HG02840 (cell line): ENCODE measurements around the gene MX2.
"Not testable (repeated sequence)": the region's sequence is repeated elsewhere in the genome, so short reads cannot be mapped to it uniquely, and the experiment has no call there.

Experiments
- ATAC-seq: cut with Tn5 transposase; IDR thresholded peaks from one replicate; pipeline ENCODE4 v1.9.1; 2021; ENCODE audit warnings: mild to moderate bottlenecking, moderate library complexity, moderate number of reproducible peaks; ENCODE audit not compliant: unreplicated experiment, low FRiP score

Gene MX2

GRCh38 chr21:41410767-41411448, 49.1 kb downstream of the MX2 start:
- ATAC-seq: no peak

- no peak for ATAC-seq
Observed at GRCh38 chr21:41411449-41412089, 49.7 kb downstream of the MX2 start.

DNA sequence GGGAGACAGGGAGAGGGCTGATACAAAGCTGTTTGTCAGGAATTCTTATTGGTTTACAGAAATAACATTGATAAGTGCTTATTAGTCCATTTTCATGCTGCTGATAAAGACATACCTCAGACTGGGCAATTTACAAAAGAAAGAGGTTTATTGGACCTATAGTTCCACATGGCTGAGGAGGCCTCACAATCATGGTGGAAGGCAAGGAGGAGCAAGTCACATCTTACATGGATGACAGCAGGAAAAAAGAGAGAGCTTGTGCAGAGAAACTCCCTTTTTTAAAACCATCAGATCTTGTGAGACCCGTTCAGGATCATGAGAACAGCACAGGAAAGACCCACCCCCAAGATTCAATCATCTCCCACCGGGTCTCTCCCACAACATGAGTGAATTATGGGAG, 55.7 kb downstream of the MX2 start:
- not testable (repeated sequence) for ATAC-seq

GRCh38 chr21:41418393-41418792, 56.6 kb downstream of the MX2 start:
- ATAC-seq: no peak

GRCh38 chr21:41418956-41419680, 57.3 kb downstream of the MX2 start:
- ATAC-seq: no peak

DNA sequence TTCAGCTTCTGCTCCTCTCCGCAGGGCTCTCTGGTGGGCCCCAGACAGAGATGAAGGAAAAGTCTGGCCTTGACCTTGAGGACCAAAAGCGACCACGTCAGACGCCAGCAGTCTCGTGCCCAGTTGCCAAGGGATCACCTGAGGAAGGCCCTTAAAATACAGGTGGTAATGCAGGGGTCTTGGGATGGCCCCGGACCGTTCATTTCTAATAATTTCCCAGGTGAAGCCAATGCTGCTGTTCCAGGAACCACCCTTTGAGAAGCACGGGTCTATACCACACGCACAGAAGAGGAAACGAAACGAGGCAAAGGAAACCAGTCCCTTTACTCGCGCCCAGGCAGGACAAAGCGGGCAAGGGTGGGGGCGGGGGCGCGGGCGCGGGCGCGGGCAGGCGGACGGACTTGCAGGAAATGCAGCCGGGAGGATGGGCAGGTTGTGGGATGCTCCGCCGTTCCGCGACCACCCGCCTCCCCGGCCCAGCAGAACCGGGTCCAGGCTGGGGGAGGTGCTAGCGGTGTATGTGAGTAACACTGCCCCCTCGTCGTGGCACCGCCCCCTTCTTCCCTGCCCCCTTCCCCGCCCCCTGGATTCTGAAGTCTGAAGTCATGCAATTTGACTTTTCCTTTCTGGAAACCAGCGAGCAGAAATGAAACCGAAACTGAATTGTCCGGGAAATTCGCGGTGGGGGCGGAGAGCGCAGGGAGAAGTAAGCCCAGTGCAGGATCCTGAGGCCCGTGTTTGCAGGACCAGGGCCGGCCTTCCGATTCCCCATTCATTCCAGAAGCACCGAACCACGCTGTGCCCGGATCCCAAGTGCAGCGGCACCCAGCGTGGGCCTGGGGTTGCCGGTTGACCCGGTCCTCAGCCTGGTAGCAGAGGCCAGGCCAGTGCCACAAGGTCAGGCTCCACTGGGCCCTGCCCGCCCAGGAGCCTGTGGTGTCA, 58.4 kb downstream of the MX2 start:
- no peak for ATAC-seq

DNA sequence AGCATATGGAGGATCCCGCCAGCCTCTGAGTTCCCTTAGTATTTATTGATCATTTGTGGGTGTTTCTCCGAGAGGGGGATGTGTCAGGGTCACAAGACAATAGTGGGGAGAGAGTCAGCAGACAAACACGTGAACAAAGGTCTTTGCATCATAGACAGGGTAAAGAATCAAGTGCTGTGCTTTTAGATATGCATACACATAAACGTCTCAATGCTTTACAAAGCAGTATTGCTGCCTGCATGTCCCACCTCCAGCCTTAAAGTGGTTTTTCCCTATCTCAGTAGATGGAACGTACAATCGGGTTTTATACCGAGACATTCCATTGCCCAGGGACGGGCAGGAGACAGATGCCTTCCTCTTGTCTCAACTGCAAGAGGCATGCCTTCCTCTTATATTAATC, 59.2 kb downstream of the MX2 start:
- ATAC-seq: not testable (repeated sequence)

DNA sequence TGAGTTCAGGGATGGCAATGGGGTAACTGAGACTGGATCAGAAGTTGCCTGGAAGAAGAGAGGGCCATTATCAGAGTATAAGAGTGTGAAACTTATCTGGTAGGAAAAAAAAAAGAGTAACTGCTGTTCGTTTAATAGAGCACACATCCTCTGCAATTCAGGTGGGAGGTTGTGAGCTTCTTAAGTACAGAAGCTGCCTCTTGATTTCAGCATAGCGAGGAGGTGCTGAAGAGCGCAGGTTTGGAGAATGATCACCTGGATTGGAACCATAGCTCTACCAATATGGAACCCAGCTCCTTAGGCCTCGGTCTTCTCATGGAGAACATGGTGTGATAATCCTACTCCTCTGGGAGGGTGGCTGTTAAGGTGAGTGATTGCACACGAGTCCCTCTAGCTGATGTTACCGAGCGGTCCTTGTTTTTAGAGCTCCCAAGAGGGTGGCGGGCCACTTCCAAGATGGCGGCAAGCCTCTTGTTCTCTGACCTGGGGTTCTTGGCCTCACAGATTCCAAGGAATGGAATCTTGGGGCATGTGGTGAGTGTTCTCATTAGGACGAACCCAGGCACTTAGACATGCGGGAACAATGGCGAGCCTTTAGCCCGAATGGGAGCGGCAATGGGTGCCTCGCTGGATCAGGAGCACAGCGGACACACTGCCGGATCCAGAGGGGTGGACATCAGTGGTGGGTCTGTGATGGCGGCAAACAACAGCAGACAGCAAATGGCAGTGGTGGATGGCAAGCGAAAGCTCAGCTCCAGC, 60.9 kb downstream of the MX2 start:
- ATAC-seq: no peak

DNA sequence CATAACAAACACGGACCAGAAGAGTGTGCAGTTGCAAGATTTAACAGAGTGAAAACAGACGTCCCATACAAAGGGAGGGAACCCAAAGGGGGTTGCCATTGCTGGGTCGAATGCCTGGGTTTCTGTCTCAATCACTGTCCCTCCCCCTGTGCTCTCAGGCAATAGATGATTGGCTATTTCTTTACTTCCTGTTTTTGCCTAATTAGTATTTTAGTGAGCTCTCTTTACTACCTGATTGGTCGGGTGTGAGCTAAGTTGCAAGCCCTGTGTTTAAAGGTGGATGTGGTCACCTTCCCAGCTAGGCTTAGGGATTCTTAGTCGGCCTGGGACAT, 61.4 kb downstream of the MX2 start:
- not testable (repeated sequence) for ATAC-seq

DNA sequence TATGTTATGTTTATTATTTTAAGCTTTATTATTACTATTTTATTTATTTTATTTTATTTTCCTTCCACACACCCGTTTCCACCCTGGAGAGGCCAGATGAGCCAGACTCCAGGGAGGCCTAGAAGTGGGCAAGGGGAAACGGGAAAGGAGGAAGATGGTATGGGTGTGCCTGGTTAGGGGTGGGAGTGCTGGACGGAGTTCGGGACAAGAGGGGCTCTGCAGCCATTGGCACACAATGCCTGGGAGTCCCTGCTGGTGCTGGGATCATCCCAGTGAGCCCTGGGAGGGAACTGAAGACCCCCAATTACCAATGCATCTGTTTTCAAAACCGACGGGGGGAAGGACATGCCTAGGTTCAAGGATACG, 63.7 kb downstream of the MX2 start:
- no peak for ATAC-seq

GRCh38 chr21:41425954-41426675, 64.3 kb downstream of the MX2 start, which contains the start of gene MX1:
MX1 (plus strand) TSS chr21:41426239; CDS start chr21:41432071, 5,832 bp downstream.
- peak; percentile 86 for ATAC-seq

DNA sequence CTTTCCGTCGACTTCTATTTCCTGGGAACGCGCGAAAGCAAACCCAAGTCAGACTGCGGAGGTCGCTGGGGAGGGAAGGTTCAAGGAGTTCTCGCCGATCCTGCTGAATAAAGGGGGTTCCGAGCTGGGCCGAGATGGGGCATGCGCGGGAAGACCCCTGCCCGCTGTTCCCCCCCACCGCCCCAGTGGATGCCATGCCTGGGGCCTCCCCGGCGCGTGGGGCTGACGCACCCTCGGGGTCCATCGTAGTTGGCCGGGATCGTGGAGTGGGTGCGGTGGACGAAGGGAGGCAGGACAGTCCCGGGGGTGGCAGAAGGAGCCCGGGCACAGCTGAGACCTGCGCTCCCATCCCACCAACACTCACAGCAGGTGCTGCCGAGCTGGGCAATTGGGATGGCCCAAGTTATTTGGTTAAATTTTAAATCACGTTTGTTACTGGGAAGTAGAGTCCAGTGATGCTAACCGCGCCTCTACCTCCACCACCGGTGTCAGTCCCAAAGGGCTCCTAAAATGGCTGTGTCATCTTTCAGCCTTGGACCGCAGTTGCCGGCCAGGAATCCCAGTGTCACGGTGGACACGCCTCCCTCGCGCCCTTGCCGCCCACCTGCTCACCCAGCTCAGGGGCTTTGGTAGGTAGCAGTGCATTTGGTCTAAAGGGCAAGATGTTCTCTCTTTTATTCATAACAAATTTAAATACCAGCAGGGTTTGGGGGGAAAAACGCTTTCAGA, 65.0 kb downstream of the MX2 start:
- ATAC-seq: no peak

GRCh38 chr21:41427556-41427955, 65.7 kb downstream of the MX2 start:
- ATAC-seq: no peak

GRCh38 chr21:41428311-41428710, 66.5 kb downstream of the MX2 start:
- ATAC-seq: no peak

DNA sequence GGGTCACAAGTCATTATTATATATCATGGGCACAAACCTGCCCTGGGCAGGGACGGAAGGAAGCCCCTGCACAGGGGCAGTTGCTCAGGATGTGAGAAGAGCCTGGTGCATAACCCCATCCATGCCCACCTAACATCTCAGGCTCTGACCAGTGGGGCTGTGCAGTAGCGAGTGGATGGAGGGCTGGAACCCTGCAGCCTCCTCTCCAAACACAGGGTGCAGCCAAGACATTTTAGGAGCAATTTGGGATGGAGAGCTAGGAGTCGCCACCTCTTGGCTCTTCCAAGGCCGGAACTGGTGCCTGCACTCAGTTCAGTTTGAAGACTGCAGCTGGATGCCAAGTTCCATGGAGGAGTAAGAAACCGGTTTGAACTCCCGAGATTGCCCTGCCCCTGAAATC, 67.0 kb downstream of the MX2 start:
- ATAC-seq: no peak

DNA sequence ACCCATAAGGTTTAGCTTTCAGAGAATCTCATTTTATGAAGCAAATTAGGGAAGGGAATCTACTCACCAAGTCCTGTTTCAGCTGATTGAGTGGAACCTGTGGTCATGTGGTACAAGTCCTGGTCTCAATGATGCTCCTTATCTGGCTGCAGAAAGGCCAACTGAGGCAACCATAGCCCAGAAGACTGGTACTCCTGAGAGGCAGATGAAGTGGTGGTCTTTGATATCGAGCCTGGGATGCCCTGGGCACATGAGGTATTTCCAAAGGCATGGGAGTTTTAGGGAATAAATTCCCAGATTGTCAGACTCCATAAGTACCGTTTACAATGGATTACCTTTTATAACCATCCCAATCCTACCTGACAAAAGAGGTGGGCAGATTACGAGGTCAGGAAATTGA, 67.5 kb downstream of the MX2 start:
- ATAC-seq: no peak

DNA sequence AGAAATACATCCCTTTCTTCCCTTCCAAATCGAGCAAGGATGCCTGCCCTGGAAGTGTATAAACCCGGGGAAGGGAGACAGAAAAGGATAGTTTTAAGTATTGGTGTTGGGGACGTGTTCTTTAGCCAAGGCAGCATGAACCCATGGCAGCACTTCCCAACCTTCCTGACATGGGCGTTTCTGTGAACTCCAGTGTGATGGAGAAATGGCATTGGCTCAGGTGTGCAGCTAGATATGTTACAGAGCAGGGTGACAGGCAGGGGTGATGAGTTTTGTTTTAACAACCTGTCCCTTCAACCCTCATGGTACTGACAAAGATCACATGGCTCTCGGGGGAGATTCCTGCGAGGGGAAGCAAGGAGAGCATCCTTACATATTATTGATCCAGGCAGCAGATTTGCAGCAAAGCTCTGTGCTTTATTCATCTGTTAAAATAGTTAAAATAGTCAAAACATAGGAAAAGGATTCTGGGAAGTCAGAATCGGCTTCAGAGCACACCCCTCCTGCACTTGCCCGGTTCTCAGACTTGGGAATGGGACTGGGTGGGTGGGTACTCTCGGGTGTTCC, 68.2 kb downstream of the MX2 start:
- ATAC-seq: no peak

GRCh38 chr21:41431788-41432548, 70.1 kb downstream of the MX2 start:
- ATAC-seq: no peak
